Activated naive CD4-positive, alpha-beta T cell treated with Interleukin-2 at 50 U/mL for 16 hours (primary cell): Measurements from ENCODE around the gene ZNF747.

Experiments
- DNase-seq: peaks from one replicate; pipeline ENCODE4 v3.0.0-alpha.2; 2020

The ZNF747 gene

DNA sequence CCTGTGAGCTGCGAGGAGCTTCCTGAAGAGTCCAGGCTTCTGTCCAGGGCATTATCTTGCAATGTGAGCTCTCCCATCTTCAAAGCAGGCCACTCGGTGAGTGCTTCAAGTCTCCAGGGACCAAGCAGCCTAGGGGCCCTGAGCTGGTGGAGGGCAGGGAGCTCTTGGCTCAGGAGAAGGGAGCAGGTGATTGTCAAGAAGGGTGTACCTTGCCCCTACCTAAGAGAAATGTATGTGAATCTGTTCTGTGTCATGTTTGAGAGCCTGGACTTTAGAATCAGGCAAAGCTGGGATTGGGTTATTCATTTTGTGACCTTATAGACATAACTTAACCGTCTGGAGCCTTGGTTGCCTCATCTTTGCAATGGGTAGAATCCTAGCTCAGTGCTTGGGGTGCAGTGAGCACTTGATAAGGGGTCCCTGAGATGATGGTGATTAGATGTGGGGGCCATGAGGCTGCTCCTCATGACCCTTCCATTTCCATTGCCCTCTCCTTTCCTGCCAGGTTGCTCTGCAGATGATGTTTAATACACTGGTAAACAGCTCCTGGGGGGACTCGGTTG, 24.2 kb downstream of the ZNF747 start:
- no peak for DNase-seq

DNA sequence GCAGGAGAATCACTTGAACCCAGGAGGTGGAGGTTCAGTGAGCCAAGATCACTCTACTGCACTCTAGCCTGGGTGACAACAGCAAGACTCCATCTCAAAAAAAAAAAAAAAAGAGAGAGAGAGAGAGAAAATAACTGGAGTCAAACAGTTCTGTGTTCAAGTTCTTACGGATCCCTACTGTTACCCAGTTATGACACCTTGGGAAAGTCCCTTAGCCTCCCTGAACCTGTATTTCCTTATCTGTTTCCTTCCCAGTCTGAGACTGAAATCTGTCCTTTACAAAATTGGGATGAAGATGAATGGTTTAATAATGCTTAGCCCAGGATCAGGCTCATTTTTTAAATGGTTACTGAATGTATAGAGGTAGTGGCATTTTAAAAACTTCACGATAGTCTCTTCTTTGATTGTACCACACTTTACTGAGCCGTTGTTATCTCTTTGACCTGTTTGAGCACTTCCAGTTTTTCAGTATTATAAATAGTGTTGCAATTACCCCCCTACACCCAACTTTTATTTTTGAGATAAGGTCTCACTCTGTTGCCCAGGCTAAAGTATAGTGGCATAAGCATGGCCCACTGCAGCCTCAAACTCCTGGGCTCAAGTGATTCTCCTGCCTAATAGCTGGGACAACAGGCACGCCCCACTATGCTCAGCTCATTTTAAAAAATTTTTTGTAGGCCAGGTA, 25.4 kb downstream of the ZNF747 start:
- no peak for DNase-seq

DNA sequence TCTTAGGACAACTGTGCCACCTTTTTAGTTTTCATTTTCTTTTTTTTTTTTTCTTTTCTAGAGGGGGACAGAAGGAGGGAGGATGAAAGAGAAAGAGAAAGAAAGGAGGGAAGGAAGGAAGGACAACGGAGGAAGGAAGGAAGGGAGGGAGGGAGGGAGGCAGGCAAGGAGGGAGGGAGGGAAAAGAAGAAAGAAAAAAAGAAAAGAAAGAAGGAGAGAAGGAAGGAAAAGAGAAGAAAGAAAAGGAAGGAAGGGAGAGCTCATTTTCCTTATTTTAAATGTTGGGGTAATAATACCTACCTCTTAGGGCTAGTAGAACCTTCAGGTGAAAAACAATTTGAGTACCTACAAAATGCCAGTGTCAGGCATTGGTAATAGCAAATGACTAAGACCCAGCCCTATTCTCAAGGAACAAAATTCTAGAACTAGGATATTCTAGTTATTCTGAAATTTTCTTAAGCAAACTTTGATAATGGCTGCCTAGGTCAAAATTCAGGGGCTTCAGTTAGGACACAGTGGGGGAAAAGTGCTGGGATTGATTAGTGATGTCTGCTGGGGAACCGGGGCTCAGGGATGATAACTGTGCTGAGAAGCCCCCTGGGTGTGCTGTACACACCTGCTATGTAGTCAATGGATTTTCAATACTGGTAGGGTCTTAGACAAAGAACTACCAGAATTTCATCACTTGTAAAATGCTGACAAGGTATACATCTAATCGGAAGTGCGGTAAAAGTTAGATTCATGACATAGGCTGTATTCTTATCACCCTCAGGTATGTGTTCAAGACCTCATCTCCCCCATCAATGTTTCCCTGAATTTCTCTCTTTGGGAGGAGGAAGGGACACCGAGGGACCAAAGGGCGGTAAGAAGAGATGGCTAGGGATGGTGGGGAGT, 31.0 kb downstream of the ZNF747 start:
- DNase-seq = no peak

DNA sequence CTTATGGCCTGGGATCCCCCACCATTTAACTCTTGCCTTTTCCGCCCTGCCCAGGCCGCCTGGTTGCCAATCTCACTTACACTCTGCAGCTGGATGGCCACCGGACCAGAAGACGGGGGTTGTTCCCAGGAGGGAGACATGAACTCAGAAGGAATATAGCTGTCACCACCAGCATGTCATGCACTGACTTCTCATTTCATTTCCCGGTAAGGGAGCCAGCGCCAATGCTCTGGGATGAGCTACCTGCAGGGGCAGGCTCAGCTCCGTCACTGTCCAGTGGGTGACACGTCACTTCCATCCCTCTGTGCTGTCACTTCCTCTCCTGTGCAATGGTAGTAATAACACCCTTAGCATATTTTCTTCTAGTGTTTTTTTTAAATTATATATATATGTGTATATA, 35.4 kb downstream of the ZNF747 start:
- no peak for DNase-seq

DNA sequence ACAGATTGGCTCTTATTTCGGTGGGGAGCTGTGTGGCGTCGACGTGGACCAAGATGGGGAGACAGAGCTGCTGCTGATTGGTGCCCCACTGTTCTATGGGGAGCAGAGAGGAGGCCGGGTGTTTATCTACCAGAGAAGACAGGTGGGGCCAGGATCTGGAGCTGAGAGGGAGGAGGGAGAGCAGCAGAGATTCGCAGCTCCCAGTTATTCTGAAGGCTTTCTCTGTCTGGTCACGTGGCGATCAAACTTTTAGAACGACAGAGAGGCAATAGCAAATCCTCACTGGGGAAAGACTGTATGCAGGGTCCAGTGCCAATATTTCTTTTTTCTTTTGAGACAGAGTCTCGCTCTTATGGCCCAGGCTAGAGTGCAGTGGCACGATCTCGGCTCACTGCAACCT, 39.9 kb downstream of the ZNF747 start:
- no peak for DNase-seq

DNA sequence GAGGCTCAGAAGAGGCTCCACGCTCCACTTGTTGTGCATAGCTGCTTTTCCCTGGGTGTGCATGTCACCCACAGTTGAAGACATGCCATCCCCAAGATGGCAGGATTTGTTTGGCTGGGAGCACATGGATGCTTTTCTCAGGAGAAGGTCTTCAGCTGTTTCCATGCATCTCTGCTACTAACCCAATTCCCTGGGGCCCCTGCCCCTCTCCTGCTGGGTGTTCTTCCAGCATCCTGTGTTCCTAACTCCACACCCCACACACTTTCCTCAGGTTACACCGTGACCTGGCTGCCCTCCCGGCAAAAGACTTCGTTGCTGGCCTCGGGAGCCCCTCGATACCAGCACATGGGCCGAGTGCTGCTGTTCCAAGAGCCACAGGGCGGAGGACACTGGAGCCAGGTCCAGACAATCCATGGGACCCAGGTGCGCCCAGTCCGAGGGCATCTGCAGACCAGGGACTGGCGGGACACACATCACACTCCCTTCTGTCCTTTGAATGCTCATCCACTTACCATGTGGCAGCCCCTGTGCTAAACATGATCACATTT, 40.6 kb downstream of the ZNF747 start:
- no peak for DNase-seq

DNA sequence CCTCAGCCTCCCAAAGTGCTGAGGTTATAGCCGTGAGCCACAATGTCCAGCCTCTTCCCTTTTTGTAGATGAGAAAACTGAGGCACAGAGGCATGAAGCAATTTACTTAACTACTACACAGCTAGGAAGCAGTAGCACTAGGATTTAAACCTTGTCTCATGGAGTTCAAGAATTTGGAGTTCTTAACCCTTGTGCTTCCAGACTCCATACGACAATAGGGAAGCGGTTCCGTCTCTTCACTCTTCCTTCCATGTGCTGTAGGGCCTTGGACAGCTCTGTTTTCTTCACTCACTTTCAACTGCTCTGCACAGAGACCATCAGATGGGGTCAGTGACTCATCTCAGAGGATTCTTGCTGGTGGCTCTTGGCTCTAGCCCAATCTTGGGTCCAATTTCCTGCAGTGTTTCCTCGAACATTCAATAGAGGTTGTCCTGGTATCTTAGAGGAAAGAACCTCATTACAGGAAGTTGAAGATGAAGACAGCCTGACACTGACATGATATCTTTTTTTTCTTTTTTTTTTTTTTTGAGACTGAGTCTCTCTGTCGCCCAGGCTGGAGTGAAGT, 42.8 kb downstream of the ZNF747 start:
- DNase-seq = no peak

DNA sequence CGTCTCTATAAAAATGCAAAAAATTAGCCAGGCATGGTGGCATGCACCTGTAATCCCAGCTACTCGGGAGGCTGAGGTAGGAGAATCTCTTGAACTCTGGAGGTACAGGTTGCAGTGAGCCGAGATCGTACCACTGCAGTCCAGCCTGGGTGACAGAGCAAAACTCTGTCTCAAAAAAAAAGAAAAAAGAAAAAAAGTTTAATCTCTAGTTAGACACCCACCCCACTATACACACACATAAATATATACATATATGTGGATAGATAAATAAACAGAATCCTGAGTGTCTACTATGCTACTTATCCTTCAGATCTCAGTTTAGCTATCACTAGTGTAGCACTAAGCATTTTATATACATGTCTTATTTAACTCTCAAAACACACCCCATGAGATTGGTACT, 43.4 kb downstream of the ZNF747 start:
- no peak for DNase-seq

DNA sequence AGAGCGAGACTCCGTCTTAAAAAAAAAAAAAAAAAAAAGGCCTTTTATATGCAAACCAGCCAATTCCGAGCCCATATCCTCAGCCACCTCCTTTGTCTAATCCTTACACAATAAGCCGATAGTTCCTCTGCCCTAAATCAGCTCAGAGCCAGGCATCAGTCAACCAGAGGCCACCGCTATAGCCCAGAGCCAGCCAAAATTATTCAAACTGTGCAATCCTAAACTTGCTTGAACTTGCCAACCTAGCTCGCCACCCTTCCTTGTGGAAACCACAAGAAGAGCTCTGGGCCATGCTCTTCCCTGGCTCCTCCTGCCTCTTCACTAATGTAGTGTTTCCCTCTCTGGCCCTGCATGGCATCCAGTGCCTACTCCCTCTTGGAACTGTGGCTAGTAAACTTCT, 44.4 kb downstream of the ZNF747 start:
- no peak for DNase-seq

DNA sequence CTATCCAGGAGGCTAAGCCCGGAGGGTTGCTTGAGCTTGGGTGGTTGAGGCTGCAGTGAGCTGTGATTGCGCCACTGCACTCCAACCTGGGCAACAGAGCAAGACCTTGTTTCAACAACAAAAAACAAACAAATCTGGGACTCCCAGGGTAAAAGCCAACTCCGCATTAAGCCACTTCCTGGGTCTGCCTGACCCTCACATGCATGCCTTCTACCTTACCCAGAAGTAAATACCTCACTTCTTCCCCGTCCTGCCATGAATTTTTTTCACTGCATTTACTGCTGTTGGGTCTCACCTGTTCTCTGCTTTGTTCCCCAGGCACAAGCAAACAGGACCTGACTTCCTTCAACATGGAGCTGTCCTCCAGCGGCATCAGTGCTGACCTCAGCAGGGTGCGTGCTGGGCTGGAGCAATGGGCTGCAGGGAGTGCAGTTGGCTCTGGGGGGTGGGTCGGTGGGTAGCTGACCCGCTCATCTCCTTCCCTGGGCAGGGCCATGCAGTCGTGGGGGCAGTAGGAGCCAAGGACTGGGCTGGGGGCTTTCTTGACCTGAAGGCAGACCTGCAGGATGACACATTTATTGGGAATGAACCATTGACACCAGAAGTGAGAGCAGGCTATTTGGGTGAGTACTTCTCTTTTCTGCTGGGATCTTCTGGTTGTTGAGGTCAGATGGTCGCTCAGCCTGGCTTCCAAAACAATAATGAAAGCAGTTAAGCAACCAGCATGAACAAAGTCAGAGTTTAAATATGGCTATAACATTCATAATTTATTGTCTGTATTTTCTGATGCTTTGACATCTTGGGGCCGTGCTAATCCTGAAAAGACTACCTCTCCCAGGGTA, 45.7 kb downstream of the ZNF747 start:
- no peak for DNase-seq

DNA sequence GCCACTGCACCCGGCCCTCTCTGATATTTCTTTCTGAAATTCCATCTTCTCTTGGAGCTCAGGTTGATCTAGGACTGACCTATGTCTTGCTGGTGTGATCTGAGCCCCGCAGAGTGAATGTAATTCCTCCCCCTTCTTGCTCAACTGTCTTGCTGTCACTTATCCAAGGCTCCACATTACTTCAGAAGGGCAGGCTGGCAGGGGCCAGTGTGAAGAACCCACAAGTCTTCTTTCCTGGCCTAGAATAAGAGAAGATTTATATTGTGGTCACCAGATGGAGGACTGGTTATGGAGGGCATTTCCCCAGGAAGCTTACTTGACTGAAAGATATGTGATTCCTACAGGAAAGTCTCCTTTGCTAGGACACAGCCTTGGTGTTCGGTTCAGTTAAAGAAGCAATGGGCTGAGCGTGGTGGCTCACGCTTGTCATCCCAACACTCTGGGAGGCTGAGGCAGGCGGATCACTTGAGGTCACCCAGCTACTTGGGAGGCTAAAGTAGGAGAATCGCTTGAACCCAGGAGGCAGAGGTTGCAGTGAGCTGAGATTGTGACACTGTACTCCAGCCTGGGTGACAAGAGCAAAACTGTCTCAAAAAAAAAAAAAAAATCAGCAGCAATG, 48.7 kb downstream of the ZNF747 start:
- DNase-seq = no peak

DNA sequence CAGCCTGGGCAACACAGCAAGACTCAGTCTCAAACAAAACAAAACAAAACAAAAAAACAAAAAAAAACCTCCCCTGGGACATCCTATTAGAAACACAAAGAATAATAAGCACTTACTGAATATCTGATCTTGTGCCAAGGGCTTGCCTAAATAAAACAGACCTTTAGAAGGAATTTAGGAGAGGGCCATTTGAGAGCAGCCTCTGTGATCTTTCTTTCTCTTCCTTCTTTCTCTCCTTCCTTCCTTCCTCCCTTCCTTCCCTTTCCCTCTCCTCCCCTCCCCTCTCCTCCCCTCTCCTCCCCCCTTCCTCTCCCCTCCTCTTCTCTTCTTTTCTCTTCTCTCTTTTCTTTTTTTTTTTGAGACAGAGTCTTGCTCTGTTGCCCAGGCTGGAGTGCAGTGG, 49.8 kb downstream of the ZNF747 start:
- DNase-seq = no peak

DNA sequence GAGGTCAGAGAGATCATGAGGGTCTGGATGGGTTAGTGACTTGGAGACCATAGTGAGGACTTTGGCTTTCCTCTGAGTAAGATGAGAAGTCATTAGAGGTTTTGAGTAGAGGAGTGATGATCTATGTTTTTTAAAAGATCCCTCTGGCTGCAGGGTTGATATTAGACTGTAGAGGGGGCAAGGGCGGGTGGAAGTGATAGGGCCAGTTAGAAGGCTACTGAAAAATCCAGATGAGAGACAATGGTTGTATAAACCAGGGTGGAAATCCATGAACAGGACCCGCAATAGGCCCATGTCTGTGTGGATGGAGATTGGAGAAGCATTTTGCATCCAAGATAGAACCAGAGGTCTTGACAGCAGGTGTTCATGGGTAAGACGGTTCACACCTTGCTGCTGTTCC, 52.3 kb downstream of the ZNF747 start:
- DNase-seq = peak; percentile 26

DNA sequence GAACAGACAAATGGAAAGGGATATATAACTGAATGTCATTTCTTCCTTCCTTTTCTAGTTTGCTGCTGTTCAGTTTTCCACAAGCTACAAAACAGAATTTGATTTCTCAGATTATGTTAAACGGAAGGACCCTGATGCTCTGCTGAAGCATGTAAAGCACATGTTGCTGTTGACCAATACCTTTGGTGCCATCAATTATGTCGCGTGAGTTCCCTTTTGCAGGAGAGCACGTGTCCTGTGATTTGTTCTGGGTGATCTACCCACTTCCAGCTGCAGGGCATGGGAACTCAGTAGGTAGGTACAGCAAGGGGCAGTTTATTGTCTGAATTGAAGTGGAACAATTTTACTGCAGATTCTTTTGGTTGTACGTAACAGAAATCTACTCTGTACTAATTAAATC, 53.3 kb downstream of the ZNF747 start:
- DNase-seq = no peak
